Stimulated activated memory B cell treated with anti-CD40 and anti-IgM and Interleukin-4, amounts not matched to agents 10 μg/mL and 1 μg/mL and 100 μg/mL, for 72 hours (primary cell): Measurements from ENCODE around the gene DESI1.
"Not testable (repeated sequence)": the region's sequence is repeated elsewhere in the genome, so short reads cannot be mapped to it uniquely, and the experiment has no call there.

Source experiments
- ATAC-seq: fragments of 150-1000 bp; cut with Tn5 transposase; 2 replicates; pipeline ENCODE4 v1.10.0; 2021
- H3K27ac Mint-ChIP-seq: one replicate; pipeline ENCODE4 v1.8.0; 2022; ENCODE audit warnings: mild to moderate bottlenecking, mixed read lengths
- H3K27me3 Mint-ChIP-seq: one replicate; pipeline ENCODE4 v1.8.0; 2022; ENCODE audit warnings: mixed read lengths
- H3K36me3 Mint-ChIP-seq: one replicate; pipeline ENCODE4 v1.8.0; 2022; ENCODE audit warnings: mixed read lengths
- H3K4me1 Mint-ChIP-seq: one replicate; pipeline ENCODE4 v1.8.0; 2022; ENCODE audit warnings: mixed read lengths
- H3K4me3 Mint-ChIP-seq: one replicate; pipeline ENCODE4 v1.8.0; 2022; ENCODE audit warnings: mild to moderate bottlenecking, moderate library complexity, mixed read lengths
- H3K9me3 Mint-ChIP-seq: one replicate; pipeline ENCODE4 v1.8.0; 2022; ENCODE audit warnings: mixed read lengths

Gene DESI1

DNA sequence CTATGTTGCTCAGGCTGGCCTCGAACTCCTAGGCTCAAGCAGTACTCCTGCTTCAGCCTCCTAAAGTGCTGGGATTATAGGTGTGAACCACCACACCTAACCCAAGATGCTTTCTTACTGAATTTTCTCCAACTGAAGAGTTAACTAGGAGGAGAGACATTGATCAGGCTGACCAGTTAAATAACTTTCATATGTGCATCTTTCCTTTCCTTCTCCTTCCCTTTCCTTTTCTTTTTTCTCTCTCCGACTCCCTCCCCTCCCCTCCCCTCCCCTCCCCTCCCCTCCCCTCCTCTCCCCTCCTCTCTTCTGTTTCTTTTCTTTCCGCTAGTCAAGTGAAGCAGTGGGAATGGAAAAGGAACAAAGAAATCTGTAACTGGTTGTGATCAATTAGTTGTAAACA is 26.9 kb upstream of the DESI1 start:
- no peak for ATAC-seq
- Mint-ChIP-seq H3K27ac (peak overlapping the region; percentile 24), H3K4me3 (no peak overlapping the region), H3K9me3 (no peaks in the 10 kb centered on the region), H3K36me3 (peaks cover 32% of the 10 kb centered on the region), H3K4me1 (peaks cover 5% of the 10 kb centered on the region), H3K27me3 (no peaks in the 10 kb centered on the region)

DNA sequence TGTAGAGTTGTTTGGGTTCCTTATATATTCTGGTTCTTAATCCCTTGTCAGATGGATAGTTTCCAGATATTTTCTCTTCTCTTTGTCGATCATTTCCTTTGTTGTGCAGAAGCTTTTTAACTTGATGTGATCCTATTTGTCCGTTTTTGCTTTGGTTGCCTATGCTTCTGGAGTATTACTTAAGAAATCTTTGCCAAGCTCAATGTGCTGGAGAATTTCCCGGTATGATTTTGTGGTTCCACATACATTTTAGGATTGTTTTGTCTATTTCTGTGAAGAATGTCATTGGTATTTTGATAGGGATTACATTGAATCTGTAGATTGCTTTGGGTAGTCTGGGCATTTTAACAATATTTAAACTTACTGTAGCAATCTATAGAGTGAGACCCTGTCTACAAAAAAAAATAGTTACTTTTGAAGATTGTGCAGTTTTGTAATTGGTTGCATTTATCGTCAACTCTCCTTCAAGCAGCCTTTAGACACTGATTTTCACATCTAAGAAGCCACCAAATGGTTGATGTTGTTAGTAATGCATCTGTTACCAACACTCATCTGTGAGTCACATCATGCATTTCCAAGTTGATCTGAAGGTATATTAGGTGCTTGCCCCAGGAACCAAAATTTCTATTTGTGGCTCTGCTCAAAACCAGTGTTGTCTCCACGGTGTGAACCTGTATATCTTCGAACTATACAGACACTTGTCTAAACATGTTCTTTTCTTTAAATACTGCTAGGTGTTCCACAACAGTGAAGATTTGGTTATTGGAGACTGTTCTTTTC is 21.7 kb upstream of the DESI1 start:
- no peak for ATAC-seq
- H3K4me3 Mint-ChIP-seq: no peak overlapping the region
- no peak overlapping the region for H3K27ac Mint-ChIP-seq
- H3K4me1 Mint-ChIP-seq: peaks cover 6% of the 10 kb centered on the region
- no peaks in the 10 kb centered on the region for H3K9me3 Mint-ChIP-seq
- H3K36me3 Mint-ChIP-seq: peaks cover 41% of the 10 kb centered on the region
- no peaks in the 10 kb centered on the region for H3K27me3 Mint-ChIP-seq

DNA sequence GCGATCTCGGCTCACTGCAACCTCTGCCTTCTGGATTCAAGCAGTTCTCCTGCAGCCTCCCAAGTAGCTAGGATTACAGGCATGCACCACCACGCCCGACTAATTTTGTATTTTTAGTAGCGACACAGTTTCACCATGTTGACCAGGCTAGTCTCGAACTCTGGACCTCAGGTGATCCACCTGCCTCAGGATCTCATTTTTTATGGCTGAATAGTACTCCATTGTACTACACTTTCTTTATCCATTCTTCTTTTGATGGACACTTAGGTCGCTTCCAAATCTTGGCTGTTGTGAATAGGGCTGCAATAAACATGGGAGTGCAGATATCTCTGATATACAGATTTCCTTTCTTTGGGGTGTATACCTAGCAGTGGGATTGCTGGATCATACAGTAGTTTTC is 21.0 kb upstream of the DESI1 start:
- no peak for ATAC-seq
- Mint-ChIP-seq H3K9me3 (no peaks in the 10 kb centered on the region), H3K27ac (no peak overlapping the region), H3K4me1 (peaks cover 6% of the 10 kb centered on the region), H3K27me3 (no peaks in the 10 kb centered on the region), H3K4me3 (no peak overlapping the region), H3K36me3 (peaks cover 44% of the 10 kb centered on the region)

DNA sequence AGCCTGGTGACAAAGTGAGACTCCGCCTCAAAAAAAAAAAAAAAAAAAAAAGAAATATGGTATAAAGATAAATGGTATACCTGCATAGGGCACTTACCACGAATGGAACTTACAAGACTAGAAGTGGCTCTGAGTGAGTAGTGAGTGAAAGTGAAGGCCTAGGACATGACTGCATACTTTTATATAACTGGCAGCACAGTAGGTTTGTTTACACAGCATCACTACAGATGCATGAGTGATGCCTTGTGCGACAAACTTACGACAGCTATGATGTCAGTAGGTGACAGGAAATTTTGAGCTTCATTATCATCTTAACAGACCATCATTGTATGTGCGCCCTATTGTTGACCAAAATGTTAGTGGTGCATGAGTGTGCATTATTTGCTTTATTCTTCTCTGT is 17.9 kb upstream of the DESI1 start:
- no peaks in the 10 kb centered on the region for H3K9me3 Mint-ChIP-seq
- H3K4me1 Mint-ChIP-seq: peaks cover 6% of the 10 kb centered on the region
- no peak overlapping the region for H3K27ac Mint-ChIP-seq
- no peak overlapping the region for H3K4me3 Mint-ChIP-seq
- H3K36me3 Mint-ChIP-seq: peaks cover 46% of the 10 kb centered on the region
- no peak for ATAC-seq
- H3K27me3 Mint-ChIP-seq: no peaks in the 10 kb centered on the region

DNA sequence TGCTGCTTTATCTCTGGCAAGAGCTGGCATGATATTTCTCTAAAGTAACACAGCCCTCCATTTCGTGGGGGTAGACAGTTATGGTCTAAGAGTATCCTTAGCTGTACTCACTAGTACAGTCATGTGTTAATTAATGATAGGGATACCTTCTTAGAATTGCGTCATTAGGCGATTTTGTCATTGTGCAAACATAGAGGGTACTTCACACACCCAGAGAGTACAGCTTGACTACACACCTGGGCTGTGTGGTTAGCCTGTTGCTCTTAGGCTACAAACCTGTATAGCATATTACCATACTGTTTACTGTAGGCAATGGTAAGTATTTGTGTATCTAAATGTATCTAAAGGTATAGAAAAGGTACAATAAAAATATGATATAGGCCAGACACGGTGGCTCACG is 17.3 kb upstream of the DESI1 start:
- peaks cover 46% of the 10 kb centered on the region for H3K36me3 Mint-ChIP-seq
- no peak for ATAC-seq
- no peaks in the 10 kb centered on the region for H3K9me3 Mint-ChIP-seq
- no peak overlapping the region for H3K27ac Mint-ChIP-seq
- no peaks in the 10 kb centered on the region for H3K27me3 Mint-ChIP-seq
- H3K4me3 Mint-ChIP-seq: no peak overlapping the region
- H3K4me1 Mint-ChIP-seq: peaks cover 6% of the 10 kb centered on the region

DNA sequence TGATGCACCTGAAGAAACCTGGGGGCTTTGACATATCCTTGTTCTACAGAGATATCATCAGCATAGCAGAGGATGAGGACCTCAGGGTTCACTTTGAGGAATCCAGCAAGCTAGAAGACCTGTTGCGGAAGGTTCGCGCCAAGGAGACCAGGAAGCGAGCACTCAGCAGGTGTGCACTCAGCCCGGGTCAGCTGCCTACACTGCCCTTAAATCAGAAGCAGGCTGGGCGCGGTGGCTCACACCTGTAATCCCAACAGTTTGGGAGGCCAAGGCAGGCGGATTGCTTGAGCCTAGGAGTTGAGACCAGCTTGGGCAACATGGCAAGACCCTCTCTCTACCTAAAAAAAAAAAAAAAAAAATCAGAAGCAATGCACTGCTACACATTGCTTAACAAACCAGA is 16.8 kb upstream of the DESI1 start:
- not testable (repeated sequence) for H3K27me3 Mint-ChIP-seq, H3K27ac Mint-ChIP-seq, H3K4me3 Mint-ChIP-seq, H3K9me3 Mint-ChIP-seq, H3K4me1 Mint-ChIP-seq, ATAC-seq
- H3K36me3 Mint-ChIP-seq: peaks cover 46% of the 10 kb centered on the region

DNA sequence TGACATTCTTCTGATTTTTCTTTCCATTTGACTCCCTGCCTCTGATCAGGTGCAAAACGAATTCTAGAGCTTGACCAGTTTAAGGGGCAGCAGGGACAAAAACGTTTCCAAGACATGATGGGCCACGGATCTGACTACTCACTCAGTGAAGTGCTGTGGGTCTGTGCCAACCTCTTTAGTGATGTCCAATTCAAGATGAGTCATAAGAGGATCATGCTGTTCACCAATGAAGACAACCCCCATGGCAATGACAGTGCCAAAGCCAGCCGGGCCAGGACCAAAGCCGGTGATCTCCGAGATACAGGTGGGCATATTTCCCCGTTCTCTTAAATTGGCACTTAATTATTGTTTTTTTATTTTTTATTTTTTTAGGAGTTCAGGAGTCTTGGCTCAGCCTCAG is 15.6 kb upstream of the DESI1 start:
- Mint-ChIP-seq H3K27ac (no peak overlapping the region), H3K4me1 (no peaks in the 10 kb centered on the region), H3K4me3 (no peak overlapping the region), H3K36me3 (peaks cover 45% of the 10 kb centered on the region), H3K9me3 (no peaks in the 10 kb centered on the region), H3K27me3 (no peaks in the 10 kb centered on the region)
- no peak for ATAC-seq

DNA sequence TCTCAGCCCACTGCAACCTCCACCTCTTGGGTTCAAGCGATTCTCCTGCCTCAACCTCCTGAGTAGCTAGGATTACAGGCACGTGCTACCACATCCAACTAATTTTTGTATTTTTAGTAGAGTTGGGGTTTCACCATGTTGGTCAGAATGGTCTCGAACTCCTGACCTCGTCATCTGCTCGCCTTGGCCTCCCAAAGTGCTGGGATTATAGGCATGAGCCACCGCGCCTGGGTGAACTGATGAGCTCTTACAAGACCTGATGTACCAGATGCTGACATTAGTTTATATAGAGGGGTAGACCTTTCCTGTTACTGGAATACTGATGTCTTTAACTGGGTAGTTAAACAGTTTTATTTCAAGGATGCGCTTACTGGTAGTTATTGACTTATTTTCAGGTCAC is 13.8 kb upstream of the DESI1 start:
- ATAC-seq, H3K9me3 Mint-ChIP-seq, H3K4me3 Mint-ChIP-seq, H3K27me3 Mint-ChIP-seq, H3K27ac Mint-ChIP-seq, H3K4me1 Mint-ChIP-seq: not testable (repeated sequence)
- H3K36me3 Mint-ChIP-seq: peaks cover 36% of the 10 kb centered on the region

DNA sequence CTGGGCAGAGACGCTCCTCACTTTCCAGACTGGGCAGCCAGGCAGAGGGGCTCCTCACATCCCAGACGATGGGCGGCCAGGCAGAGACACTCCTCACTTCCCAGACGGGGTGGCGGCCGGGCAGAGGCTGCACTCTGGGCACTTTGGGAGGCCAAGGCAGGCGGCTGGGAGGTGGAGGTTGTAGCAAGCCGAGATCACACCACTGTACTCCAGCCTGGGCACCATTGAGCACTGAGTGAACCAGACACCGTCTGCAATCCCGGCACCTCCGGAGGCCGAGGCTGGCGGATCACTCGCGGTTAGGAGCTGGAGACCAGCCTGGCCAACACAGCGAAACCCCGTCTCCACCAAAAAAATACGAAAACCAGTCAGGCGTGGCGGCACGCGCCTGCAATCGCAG is 10.8 kb upstream of the DESI1 start:
- not testable (repeated sequence) for H3K27ac Mint-ChIP-seq, H3K27me3 Mint-ChIP-seq, H3K9me3 Mint-ChIP-seq, H3K4me3 Mint-ChIP-seq, ATAC-seq, H3K4me1 Mint-ChIP-seq
- peaks cover 55% of the 10 kb centered on the region for H3K36me3 Mint-ChIP-seq

DNA sequence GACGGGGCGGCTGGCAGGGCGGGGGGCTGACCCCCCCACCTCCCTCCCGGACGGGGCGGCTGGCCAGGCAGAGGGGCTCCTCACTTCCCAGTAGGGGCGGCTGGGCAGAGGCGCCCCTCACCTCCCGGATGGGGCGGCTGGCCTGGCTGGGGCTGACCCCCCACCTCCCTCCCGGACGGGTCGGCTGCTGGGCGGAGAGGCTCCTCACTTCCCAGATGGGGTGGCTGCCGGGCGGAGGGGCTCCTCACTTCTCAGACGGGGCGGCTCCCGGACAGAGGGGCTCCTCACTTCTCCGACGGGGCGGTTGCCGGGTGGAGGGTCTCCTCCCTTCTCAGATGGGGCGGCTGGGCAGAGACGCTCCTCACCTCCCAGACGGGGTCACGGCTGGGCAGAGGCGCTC is 10.3 kb upstream of the DESI1 start:
- H3K27me3 Mint-ChIP-seq, H3K4me3 Mint-ChIP-seq, H3K4me1 Mint-ChIP-seq, ATAC-seq, H3K27ac Mint-ChIP-seq, H3K9me3 Mint-ChIP-seq: not testable (repeated sequence)
- peaks cover 55% of the 10 kb centered on the region for H3K36me3 Mint-ChIP-seq

DNA sequence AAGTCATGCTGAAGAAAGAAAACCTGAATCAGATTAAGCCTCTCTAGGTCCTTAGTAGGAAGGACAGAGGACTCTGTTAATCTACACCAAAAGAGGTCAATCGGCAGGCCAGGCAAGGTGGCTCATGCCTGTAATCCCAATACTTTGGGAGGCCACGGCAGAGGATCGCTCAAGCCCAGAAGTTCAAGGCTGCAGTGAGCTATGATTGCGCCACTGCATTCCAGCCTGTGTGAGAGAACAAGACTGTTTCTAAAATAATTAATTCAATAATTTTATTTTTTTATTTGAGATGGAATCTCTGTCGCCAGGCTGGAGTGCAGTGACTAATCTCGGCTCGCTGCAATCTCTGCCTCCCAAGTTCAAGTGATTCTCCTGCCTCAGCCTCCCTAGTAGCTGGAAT is 4.7 kb upstream of the DESI1 start:
- peaks cover 19% of the 10 kb centered on the region for H3K4me1 Mint-ChIP-seq
- H3K4me3 Mint-ChIP-seq: no peak overlapping the region
- no peaks in the 10 kb centered on the region for H3K9me3 Mint-ChIP-seq
- no peak overlapping the region for H3K27ac Mint-ChIP-seq
- ATAC-seq: no peak
- no peaks in the 10 kb centered on the region for H3K27me3 Mint-ChIP-seq
- peaks cover 36% of the 10 kb centered on the region for H3K36me3 Mint-ChIP-seq

DNA sequence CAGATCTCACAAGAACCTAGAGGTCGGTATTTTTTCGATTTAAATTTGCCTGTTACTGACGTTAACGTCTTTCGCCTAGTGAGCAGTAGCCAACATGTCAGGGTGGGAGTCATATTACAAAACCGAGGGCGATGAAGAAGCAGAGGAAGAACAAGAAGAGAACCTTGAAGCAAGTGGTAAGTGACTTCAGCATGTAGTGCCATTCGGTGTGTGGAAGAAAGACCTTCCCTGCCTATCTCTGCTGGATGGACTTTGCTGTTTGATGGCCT is 1.0 kb upstream of the DESI1 start:
- H3K27ac Mint-ChIP-seq: peak overlapping the region; percentile 98
- peak overlapping the region; percentile 94 for H3K4me3 Mint-ChIP-seq
- peaks cover 35% of the 10 kb centered on the region for H3K4me1 Mint-ChIP-seq
- peaks cover 2% of the 10 kb centered on the region for H3K36me3 Mint-ChIP-seq
- ATAC-seq: no peak
- H3K27me3 Mint-ChIP-seq: no peaks in the 10 kb centered on the region
- no peaks in the 10 kb centered on the region for H3K9me3 Mint-ChIP-seq

DNA sequence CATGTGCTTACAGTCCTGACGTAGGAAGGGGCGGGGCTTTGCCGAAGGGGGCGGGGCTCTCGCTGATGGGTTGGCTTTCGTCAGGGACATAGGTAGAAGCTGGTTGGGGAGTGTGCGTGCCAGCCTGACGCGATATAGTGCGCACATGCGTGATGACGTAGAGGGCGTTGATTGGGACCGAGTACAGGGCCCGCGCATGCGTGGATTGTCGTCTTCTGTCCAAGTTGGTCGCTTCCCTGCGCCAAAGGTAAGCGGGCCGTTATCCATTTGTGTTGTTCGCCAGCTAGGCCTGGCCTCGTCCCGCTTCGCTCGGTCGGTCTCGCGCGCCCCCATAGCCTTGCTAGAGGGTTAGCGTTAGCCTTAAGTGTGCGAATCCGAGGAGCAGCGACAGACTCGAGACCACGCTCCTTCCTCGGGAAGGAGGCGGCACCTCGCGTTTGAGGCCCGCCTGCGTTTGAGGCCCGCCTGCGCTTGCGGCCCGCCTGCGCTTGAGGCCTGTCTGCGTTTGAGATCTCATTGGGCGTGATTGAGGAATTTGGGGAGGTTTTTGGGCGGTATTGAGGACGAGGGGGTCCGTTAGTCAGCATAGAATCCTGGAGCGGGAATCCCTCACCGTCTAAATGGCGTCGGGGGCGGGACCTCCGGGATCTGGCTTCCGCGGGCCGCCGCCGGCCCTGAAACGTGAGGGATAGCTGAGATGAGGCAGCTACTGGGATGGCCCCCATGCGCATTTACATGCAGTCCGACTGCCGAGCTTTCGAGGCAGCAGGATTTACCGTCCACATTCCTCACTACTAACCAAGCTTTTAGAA is 462 bp upstream of the DESI1 start, which contains the start of gene XRCC6:
Gene XRCC6 (plus strand): TSS at position 197 of the 812 bp plus-strand sequence. CDS start 710 bp downstream, outside the sequence.
- peak; percentile 98 for ATAC-seq
- Mint-ChIP-seq H3K4me3 (peak within 1 kb of the TSS; percentile 94), H3K9me3 (no peaks in the 10 kb centered on the region), H3K4me1 (peaks cover 40% of the 10 kb centered on the region), H3K36me3 (no peaks in the 10 kb centered on the region), H3K27me3 (no peaks in the 10 kb centered on the region), H3K27ac (peak within 1 kb of the TSS; percentile 98)

DNA sequence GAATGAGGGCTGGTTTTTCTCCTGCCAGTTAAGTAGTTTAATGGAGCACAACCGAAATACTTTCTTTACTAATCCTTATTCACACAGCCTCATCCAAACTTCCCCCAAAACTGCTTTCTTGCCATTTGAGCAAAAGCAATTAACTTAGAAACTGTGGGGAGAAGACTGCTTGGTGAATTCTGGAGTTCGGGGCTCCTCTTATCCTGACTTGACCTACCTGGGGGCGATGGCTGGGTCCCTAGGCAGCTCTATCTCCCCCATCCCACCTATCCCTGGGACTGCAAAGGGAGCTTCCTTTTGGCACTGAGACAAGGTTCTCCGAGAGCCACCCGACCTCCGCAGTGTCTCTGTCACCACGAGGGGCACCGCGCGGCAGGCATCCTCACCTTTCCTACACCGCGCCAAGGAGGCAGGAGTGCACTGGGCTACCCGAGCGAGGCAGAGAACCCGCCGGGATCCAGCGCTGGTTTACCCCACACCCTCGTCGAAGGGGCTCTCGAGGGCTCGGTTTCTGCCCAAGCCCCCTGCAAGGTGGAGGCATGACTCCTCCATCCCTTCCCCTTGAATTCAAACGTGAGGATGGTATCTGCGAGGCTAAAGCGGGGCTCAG is 759 bp downstream of the DESI1 start:
- Mint-ChIP-seq H3K27ac (peak overlapping the region; percentile 98), H3K4me1 (peaks cover 40% of the 10 kb centered on the region), H3K36me3 (no peaks in the 10 kb centered on the region), H3K9me3 (no peaks in the 10 kb centered on the region), H3K27me3 (no peaks in the 10 kb centered on the region), H3K4me3 (peak overlapping the region; percentile 94)
- ATAC-seq: peak; percentile 37

DNA sequence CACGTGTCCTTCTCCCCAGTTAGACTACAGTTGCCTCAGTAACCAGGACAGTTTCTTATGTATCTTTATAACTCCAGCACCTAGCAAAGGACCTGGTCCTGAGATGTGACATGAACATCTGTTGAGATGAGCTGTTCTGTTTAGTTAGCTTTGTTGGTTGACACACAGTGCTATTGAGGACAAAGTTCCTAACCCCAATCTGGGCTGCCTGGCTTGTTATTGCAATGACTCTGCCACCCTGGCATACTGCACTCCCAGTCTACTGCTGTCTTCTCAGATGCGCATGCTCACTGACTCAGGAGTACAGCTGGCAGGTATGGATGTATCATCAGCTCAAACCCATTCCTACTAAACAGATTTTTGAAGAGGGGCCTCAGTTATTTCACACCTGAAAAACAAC is 7.4 kb downstream of the DESI1 start:
- peaks cover 10% of the 10 kb centered on the region for H3K4me1 Mint-ChIP-seq

More for the DNA sequence above, 7.4 kb downstream of the DESI1 start:
- H3K27ac Mint-ChIP-seq: no peak overlapping the region
- ATAC-seq: no peak
- no peaks in the 10 kb centered on the region for H3K9me3 Mint-ChIP-seq
- H3K27me3 Mint-ChIP-seq: no peaks in the 10 kb centered on the region
- H3K36me3 Mint-ChIP-seq: peaks cover 23% of the 10 kb centered on the region
- H3K4me3 Mint-ChIP-seq: no peak overlapping the region
